Measurements from ENCODE around the gene TP53TG3E. TPM values are rescaled to one million over a fixed set of nuclear protein-coding genes. Genes with fewer than 3 reads are reported as not detected.

The TP53TG3E gene, protein sequence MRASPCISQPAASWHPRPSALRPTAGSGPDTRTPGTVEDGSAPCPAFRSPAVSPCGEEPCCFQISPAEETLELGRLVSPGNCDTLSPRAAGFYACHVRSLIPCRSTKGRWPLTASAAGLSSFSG
- not detected in 2 replicates for total RNA-seq

DNA sequence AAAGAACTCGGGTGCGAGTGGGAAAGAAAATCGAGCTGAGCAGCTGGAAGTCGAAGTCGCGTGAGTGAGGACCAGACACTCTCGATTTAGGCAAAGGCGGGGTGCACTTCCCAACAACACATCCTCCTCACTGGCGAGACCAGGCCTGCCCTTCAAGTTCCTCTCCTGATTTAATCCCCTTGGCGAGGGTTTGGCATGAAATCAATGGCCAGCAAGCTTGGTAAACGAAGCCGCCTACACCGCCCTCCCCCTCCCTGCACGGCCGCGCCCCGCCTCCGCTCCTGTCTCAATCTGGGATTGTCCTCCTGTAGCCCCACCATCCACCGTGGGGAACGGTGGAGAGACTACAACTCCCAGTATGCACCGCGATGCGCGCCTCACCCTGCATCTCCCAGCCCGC is at the start of gene TP53TG3E:
TP53TG3E (plus strand) TSS at position 301 of the 400 bp plus-strand sequence; CDS start at position 369, 68 bp downstream.

Other genes starting within 250 kb of the TP53TG3E start
- gene TP53TG3C, start 110.1 kb upstream of the TP53TG3E start, total RNA-seq, result not detected in 2 replicates
- gene TP53TG3B, start 56.5 kb downstream of the TP53TG3E start, total RNA-seq, result not detected in 2 replicates
- gene TP53TG3F, start 155.3 kb downstream of the TP53TG3E start, total RNA-seq, result not detected in 2 replicates

Data from pericardium fibroblast (primary cell).